ENCODE measurements around the gene SMIM33. TPM values are rescaled to one million over a fixed set of nuclear protein-coding genes. Genes with fewer than 3 reads are reported as not detected.
"Not testable (repeated sequence)": the region's sequence is repeated elsewhere in the genome, so short reads cannot be mapped to it uniquely, and the experiment has no call there.

The SMIM33 gene
- polyA plus RNA-seq (2013, experiment 1 of 2; ENCODE audit: insufficient read length): not detected
- not detected for polyA plus RNA-seq (2013, experiment 2 of 2; ENCODE audit: insufficient read length)

DNA sequence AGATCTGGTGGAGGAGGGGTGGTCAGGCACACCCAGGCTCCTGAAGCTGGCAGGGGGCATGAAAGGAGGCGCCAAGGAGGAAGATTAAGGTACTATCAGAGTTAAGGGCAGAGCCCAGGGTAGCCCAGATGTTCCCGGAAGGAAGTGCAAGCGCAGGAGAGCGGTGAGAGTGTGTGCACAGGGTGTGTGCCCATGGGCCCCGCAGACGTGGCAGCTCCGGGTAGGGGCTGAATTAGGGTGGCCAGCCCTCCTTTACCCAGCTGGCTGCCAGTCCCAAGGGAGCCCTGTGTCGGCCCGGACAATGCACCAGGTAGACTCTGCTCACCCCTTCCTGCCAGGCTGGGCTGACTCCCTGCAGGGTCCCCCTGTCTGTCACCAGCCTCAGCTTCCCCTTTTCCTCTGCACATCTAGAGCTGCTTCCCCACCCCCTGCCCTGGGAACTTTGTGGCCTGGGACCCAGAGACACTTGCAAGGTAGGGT lies at the start of gene SMIM33:
Gene SMIM33 (plus strand): TSS at position 184 of the 480 bp plus-strand sequence. CDS start 118 bp downstream, at position 302.
- DNase-seq: no peak

- DNase-seq: peak; percentile 67
Observed at GRCh38 chr5:139422307-139422893, 48.4 kb upstream of the SMIM33 start.

DNA sequence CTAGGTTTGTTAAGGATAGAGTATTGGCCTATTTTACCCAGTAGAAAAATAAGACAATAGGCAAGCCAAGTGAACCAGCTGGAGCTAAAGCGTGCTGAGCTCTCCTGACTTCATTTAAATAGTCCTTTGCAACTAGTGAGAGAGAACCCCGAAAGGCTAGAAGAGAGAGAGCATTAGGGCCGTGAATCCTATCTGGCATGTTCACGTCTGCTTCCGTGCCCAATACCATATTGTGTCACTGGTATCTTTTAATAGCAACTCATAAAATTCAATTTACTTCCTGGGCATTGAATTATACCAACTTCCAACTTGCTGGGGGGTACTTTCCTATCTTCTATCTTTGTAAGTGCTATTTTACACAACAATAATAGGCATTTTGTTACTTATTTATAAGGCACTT lies 45.3 kb upstream of the SMIM33 start:
- no peak for DNase-seq

DNA sequence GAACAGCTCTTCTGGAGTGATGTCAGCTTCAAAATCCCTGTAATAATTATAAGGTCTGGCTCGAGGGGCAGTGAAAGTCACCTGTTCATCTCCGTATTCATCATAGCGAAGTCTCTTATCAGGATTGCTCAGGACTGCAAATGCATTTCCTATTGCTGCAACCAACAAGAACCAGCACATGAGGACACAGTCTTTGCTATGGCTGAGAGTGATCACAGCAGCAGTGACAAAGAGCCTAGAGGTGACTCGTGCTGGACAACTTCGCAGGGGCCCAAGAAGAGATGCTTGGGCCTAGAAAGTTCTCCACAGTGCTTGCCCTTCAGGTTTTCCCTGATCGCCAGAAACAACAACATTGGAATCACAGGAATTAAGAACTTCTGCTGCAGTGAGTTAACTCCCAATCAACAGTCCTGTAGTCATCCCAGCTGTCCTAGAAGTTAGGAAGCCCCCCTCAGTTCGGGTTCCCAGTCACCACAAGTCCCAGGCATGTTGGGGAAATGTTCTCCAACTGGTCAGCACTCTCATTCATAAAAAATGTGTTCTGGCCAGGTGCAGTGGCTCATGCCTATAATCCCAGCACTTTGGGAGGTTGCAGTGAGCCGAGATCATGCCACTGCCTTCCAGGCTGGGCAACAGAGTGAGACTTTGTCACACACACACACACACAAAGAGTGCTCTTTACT lies 44.5 kb upstream of the SMIM33 start:
- no peak for DNase-seq

GRCh38 chr5:139430015-139430414 lies 40.8 kb upstream of the SMIM33 start:
- no peak for DNase-seq

GRCh38 chr5:139431706-139432105 lies 39.1 kb upstream of the SMIM33 start:
- no peak for DNase-seq

GRCh38 chr5:139435676-139436075 lies 35.1 kb upstream of the SMIM33 start:
- no peak for DNase-seq

GRCh38 chr5:139438707-139439012 lies 32.1 kb upstream of the SMIM33 start:
- no peak for DNase-seq

- DNase-seq: peak; percentile 90
Observed at GRCh38 chr5:139439013-139439903, 31.5 kb upstream of the SMIM33 start, which contains the start of gene DNAJC18. DNAJC18 (minus strand) TSS chr5:139439525; CDS start chr5:139439445, 80 bp downstream.

DNA sequence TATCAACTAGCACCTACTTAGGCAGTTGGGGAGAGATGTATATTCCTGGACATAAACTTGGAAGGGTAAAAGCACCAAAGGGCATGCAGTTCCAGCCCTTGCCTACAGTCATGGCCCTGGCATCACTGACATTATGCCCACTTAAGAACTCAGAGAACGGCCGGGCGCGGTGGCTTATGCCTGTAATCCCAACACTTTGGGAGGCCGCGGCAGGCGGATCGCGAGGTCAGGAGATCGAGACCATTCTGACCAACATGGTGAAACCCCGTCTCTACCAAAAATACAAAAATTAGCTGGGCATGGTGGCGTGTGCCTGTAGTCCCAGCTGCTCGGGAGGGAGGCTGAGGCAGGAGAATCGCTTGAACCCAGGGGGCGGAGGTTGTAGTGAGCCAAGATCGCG lies 30.4 kb upstream of the SMIM33 start:
- DNase-seq: not testable (repeated sequence)

GRCh38 chr5:139443831-139444453 lies 26.9 kb upstream of the SMIM33 start:
- DNase-seq: peak; percentile 90

DNA sequence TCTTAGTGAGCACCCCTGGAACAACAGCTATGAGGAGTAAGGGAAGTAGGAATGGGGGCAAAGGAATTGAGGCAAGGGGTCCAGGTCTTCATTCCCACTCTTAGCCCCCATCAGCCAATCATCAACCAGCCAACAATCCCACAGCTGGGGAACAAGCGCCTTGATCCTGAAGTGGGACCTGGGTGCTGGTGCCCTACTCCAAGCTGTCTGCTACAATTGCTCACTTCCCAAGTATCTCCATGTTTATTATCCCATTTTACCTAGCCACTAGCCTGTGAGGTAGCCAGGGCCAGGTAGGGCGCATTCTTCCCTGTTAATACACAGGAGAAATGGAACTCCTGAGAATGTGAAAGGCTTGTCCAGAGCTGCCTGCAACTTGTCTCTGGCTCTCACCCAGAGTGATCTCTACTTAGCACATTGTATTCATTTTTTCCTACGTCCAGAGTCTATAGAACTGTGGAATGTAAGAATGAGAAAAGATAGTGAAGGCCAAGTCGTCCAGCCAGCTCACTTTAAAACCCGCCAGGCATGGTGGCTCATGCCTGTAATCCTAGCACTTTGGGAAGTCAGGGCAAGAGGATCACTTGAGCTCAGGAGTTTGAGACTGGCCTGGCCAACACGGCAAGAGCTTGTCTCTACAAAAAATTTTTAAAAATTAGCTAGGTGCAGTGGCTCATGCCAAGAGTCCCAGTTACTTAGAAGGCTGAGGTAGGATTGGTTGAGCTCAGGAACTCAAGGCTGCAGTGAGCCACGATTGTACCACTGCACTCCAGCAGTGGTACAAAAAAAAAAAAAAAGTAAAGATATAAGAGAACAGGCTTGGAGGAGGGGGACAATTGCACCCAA lies 25.3 kb upstream of the SMIM33 start:
- peak; percentile 83 for DNase-seq

GRCh38 chr5:139446956-139447779 lies 23.6 kb upstream of the SMIM33 start:
- DNase-seq: peak; percentile 70

GRCh38 chr5:139451176-139451575 lies 19.6 kb upstream of the SMIM33 start:
- no peak for DNase-seq

- DNase-seq: no peak
Observed at GRCh38 chr5:139451878-139452660, 18.7 kb upstream of the SMIM33 start.

GRCh38 chr5:139453683-139454567 lies 16.9 kb upstream of the SMIM33 start:
- DNase-seq: no peak

GRCh38 chr5:139454568-139455290 lies 16.1 kb upstream of the SMIM33 start:
- no peak for DNase-seq

DNA sequence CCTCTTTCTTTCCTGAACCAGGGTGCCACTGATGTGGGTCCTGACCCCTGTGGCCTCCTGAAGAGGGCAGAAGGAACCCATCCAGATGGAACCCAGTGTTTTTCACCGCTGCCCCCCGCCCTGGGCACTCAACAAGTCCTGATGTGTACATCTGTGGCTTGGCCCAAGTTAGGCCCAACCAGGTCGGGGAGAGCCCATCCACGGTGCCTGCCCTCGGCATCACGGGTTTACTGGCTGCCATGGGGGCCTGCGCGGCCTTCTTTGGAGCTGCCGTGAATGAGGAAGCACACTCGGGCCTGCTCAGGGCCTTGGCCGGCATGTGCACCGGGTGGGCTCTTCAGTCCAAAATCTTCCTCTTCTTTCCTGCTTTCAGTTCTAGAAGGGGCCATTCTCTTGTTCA lies 14.0 kb upstream of the SMIM33 start:
- no peak for DNase-seq

Data from fibroblast of skin of back (primary cell).